Immature natural killer cell (primary cell): Measurements from ENCODE around the gene TMEM266. TPM values are rescaled to one million over a fixed set of nuclear protein-coding genes. Genes with fewer than 3 reads are reported as not detected.

Source experiments
- DNase-seq, 3 donors: peaks; one replicate each; pipeline ENCODE4 v3.0.0; 2022; ENCODE audit warnings: mixed read lengths in 1 of 3
- H3K27ac Mint-ChIP-seq, 6 donors: one replicate each; pipeline ENCODE4 v1.8.0; 2020; ENCODE audit warnings: mixed read lengths in 6 of 6, mild to moderate bottlenecking in 5 of 6, inconsistent platforms in 4 of 6, moderate library complexity in 3 of 6
- H3K27me3 Mint-ChIP-seq, 3 donors: one replicate each; pipeline ENCODE4 v1.8.0; 2020 to 2021; ENCODE audit warnings: low read depth in 3 of 3, mild to moderate bottlenecking in 3 of 3, mixed read lengths in 3 of 3, moderate library complexity in 3 of 3, inconsistent platforms in 1 of 3
- H3K36me3 Mint-ChIP-seq, 3 donors: one replicate each; pipeline ENCODE4 v1.8.0; 2020; ENCODE audit warnings: mixed read lengths in 3 of 3, inconsistent platforms in 2 of 3, mild to moderate bottlenecking in 2 of 3
- H3K4me1 Mint-ChIP-seq, 2 donors: one replicate each; pipeline ENCODE4 v1.8.0; 2020; ENCODE audit warnings: inconsistent platforms in 2 of 2, mild to moderate bottlenecking in 2 of 2, mixed read lengths in 2 of 2, moderate library complexity in 1 of 2
- H3K4me3 Mint-ChIP-seq, 5 donors: one replicate each; pipeline ENCODE4 v1.8.0; 2020; ENCODE audit warnings: mild to moderate bottlenecking in 5 of 5, mixed read lengths in 5 of 5, inconsistent platforms in 3 of 5, moderate library complexity in 3 of 5
- H3K9me3 Mint-ChIP-seq, 6 donors: one replicate each; pipeline ENCODE4 v1.8.0; 2020; ENCODE audit warnings: mild to moderate bottlenecking in 6 of 6, mixed read lengths in 6 of 6, inconsistent platforms in 4 of 6, moderate library complexity in 3 of 6
- polyA plus RNA-seq, 3 donors: library from polyadenylated mRNA; unstranded; fragments of 300-500 nt; fragmentation: Illumina TruSeq; gene quantifications; one replicate each; pipeline ENCODE4 v1.2.3, GENCODE V29; 2021

Gene TMEM266
- polyA plus RNA-seq, 3 donors from 2014 or later: not detected

GRCh38 chr15:76164602-76165001 lies 104.8 kb downstream of the TMEM266 start:
- peaks cover 2 to 3% (median 3%) of the 10 kb centered on the region in 3 donors for H3K27me3 Mint-ChIP-seq
- no peaks in the 10 kb centered on the region for H3K4me1 Mint-ChIP-seq
- H3K9me3 Mint-ChIP-seq: no peaks in the 10 kb centered on the region
- H3K36me3 Mint-ChIP-seq: no peaks in the 10 kb centered on the region
- no peak overlapping the region for H3K27ac Mint-ChIP-seq
- H3K4me3 Mint-ChIP-seq: no peak overlapping the region
- no peak for DNase-seq

- Mint-ChIP-seq H3K4me3 (no peak overlapping the region), H3K36me3 (no peaks in the 10 kb centered on the region), H3K9me3 (no peaks in the 10 kb centered on the region), H3K4me1 (no peaks in the 10 kb centered on the region), H3K27me3 (peaks cover 0 to 2% (median 1%) of the 10 kb centered on the region in 3 donors), H3K27ac (no peak overlapping the region)
- no peak for DNase-seq
Observed at GRCh38 chr15:76165951-76166350, 106.2 kb downstream of the TMEM266 start.

- DNase-seq: no peak
- H3K4me3 Mint-ChIP-seq: no peak overlapping the region
- H3K4me1 Mint-ChIP-seq: no peaks in the 10 kb centered on the region
- no peaks in the 10 kb centered on the region for H3K9me3 Mint-ChIP-seq
- H3K27ac Mint-ChIP-seq: no peak overlapping the region
- H3K36me3 Mint-ChIP-seq: no peaks in the 10 kb centered on the region
- peaks cover 0 to 2% (median 1%) of the 10 kb centered on the region in 3 donors for H3K27me3 Mint-ChIP-seq
Observed at GRCh38 chr15:76168237-76168984, 108.6 kb downstream of the TMEM266 start.

GRCh38 chr15:76169018-76169417 lies 109.2 kb downstream of the TMEM266 start:
- Mint-ChIP-seq H3K9me3 (no peaks in the 10 kb centered on the region), H3K4me3 (no peak overlapping the region), H3K4me1 (no peaks in the 10 kb centered on the region), H3K27me3 (peaks cover 0 to 2% (median 1%) of the 10 kb centered on the region in 3 donors), H3K27ac (no peak overlapping the region), H3K36me3 (no peaks in the 10 kb centered on the region)
- DNase-seq: no peak

- Mint-ChIP-seq H3K36me3 (no peaks in the 10 kb centered on the region), H3K27ac (no peak overlapping the region), H3K4me1 (no peaks in the 10 kb centered on the region), H3K9me3 (no peaks in the 10 kb centered on the region), H3K4me3 (no peak overlapping the region), H3K27me3 (peaks cover 0 to 2% (median 1%) of the 10 kb centered on the region in 3 donors)
- DNase-seq: no peak
Observed at GRCh38 chr15:76169911-76170800, 110.4 kb downstream of the TMEM266 start.

- Mint-ChIP-seq H3K27ac (peak overlapping the region in 1 of 6 donors; percentile 34), H3K36me3 (no peaks in the 10 kb centered on the region), H3K9me3 (no peaks in the 10 kb centered on the region)
Observed at GRCh38 chr15:76172782-76173181, 113.0 kb downstream of the TMEM266 start.

GRCh38 chr15:76173317-76173834 lies 113.6 kb downstream of the TMEM266 start:
- no peaks in the 10 kb centered on the region for H3K36me3 Mint-ChIP-seq
- H3K27me3 Mint-ChIP-seq: peaks cover 2 to 5% (median 4%) of the 10 kb centered on the region in 3 donors
- peak overlapping the region in 1 of 6 donors; percentile 34 for H3K27ac Mint-ChIP-seq
- H3K4me3 Mint-ChIP-seq: no peak overlapping the region
- DNase-seq: no peak
- no peaks in the 10 kb centered on the region for H3K9me3 Mint-ChIP-seq
- H3K4me1 Mint-ChIP-seq: no peaks in the 10 kb centered on the region

More at GRCh38 chr15:76172782-76173181, 113.0 kb downstream of the TMEM266 start:
- Mint-ChIP-seq H3K27me3 (peaks cover under 1 to 4% (median 2%) of the 10 kb centered on the region in 3 donors), H3K4me3 (no peak overlapping the region), H3K4me1 (no peaks in the 10 kb centered on the region)
- DNase-seq: no peak

- Mint-ChIP-seq H3K36me3 (no peaks in the 10 kb centered on the region), H3K4me3 (no peak overlapping the region), H3K27ac (no peak overlapping the region), H3K27me3 (peaks cover 0 to 6% (median 5%) of the 10 kb centered on the region in 3 donors), H3K9me3 (no peaks in the 10 kb centered on the region), H3K4me1 (no peaks in the 10 kb centered on the region)
- DNase-seq: no peak
Observed at GRCh38 chr15:76174654-76175053, 114.9 kb downstream of the TMEM266 start.

- no peaks in the 10 kb centered on the region for H3K36me3 Mint-ChIP-seq
- H3K9me3 Mint-ChIP-seq: no peaks in the 10 kb centered on the region
- no peak overlapping the region for H3K4me3 Mint-ChIP-seq
- H3K27me3 Mint-ChIP-seq: peaks cover 0 to 9% (median 6%) of the 10 kb centered on the region in 3 donors
- no peak overlapping the region for H3K27ac Mint-ChIP-seq
- no peak for DNase-seq
- H3K4me1 Mint-ChIP-seq: no peaks in the 10 kb centered on the region
Observed at GRCh38 chr15:76175442-76175841, 115.7 kb downstream of the TMEM266 start.

GRCh38 chr15:76176059-76176458 lies 116.3 kb downstream of the TMEM266 start:
- Mint-ChIP-seq H3K4me3 (no peak overlapping the region), H3K36me3 (no peaks in the 10 kb centered on the region), H3K4me1 (no peaks in the 10 kb centered on the region), H3K27me3 (peaks cover 0 to 10% (median 8%) of the 10 kb centered on the region in 3 donors), H3K9me3 (no peaks in the 10 kb centered on the region), H3K27ac (no peak overlapping the region)
- DNase-seq: no peak

GRCh38 chr15:76176487-76177085 lies 116.8 kb downstream of the TMEM266 start:
- Mint-ChIP-seq H3K27me3 (peaks cover 0 to 13% (median 8%) of the 10 kb centered on the region in 3 donors), H3K36me3 (no peaks in the 10 kb centered on the region), H3K4me3 (no peak overlapping the region), H3K4me1 (no peaks in the 10 kb centered on the region), H3K27ac (no peak overlapping the region), H3K9me3 (no peaks in the 10 kb centered on the region)
- DNase-seq: no peak

GRCh38 chr15:76177491-76178040 lies 117.8 kb downstream of the TMEM266 start:
- Mint-ChIP-seq H3K27me3 (peaks cover 0 to 13% (median 8%) of the 10 kb centered on the region in 3 donors), H3K4me1 (no peaks in the 10 kb centered on the region), H3K4me3 (no peak overlapping the region), H3K9me3 (no peaks in the 10 kb centered on the region), H3K27ac (no peak overlapping the region), H3K36me3 (no peaks in the 10 kb centered on the region)
- no peak for DNase-seq

- H3K4me3 Mint-ChIP-seq: no peak overlapping the region
- H3K27me3 Mint-ChIP-seq: peaks cover 0 to 13% (median 8%) of the 10 kb centered on the region in 3 donors
- no peaks in the 10 kb centered on the region for H3K36me3 Mint-ChIP-seq
Observed at GRCh38 chr15:76178296-76179000, 118.7 kb downstream of the TMEM266 start.

More at GRCh38 chr15:76178296-76179000, 118.7 kb downstream of the TMEM266 start:
- Mint-ChIP-seq H3K27ac (no peak overlapping the region), H3K4me1 (no peaks in the 10 kb centered on the region), H3K9me3 (no peaks in the 10 kb centered on the region)
- DNase-seq: no peak
